Erythroblast (primary cell): ENCODE results near the gene GDPD2.

Source experiments
- GATA1 ChIP-seq: IDR thresholded peaks from 2 replicates; pipeline ENCODE4 v1.6.1; 2011; ENCODE audit warnings: low read depth, mild to moderate bottlenecking, control low read depth, low read length, moderate library complexity
- POLR2A ChIP-seq: IDR thresholded peaks from 2 replicates; pipeline ENCODE4 v1.6.1; 2011; ENCODE audit warnings: mild to moderate bottlenecking, low read length

GRCh38 chrX:70434914-70435586, 11.9 kb downstream of the GDPD2 start:
- TF ChIP-seq POLR2A (no peak), GATA1 (no peak)
